Suprapubic skin (tissue), 4 donors: ENCODE data around the gene KMT2C.
A peak's percentile ranks its signal among the peaks of the same experiment; 100 is the strongest.

Experiments used
- EP300 ChIP-seq: sonication (generic); formaldehyde crosslinking; IDR thresholded peaks from one replicate; pipeline ENCODE4 v1.6.1; 2017; ENCODE audit warnings: antibody characterized with exemption
- POLR2A ChIP-seq, 2 donors: fragments of 450-650 bp; IDR thresholded peaks; one replicate each; pipeline ENCODE4 v1.6.1; 2017; ENCODE audit warnings: antibody characterized with exemption in 2 of 2, mild to moderate bottlenecking in 2 of 2, moderate library complexity in 2 of 2
- POLR2AphosphoS5 ChIP-seq, 3 donors: sonication (generic); formaldehyde crosslinking; IDR thresholded peaks; one replicate each; pipeline ENCODE4 v1.6.1; 2017; ENCODE audit warnings: antibody characterized with exemption in 3 of 3
- TF ChIP-seq, protein P1 (sequence below), 2 donors: fragments of 200-600 bp in 1 of 2; fragments of 450-650 bp in 1 of 2; sonication (generic) in 1 of 2; IDR thresholded peaks; one replicate each; pipeline ENCODE4 v1.5.1; 2016 to 2019; ENCODE audit warnings: antibody characterized with exemption in 2 of 2, mild to moderate bottlenecking in 1 of 2, moderate library complexity in 1 of 2

DNA sequence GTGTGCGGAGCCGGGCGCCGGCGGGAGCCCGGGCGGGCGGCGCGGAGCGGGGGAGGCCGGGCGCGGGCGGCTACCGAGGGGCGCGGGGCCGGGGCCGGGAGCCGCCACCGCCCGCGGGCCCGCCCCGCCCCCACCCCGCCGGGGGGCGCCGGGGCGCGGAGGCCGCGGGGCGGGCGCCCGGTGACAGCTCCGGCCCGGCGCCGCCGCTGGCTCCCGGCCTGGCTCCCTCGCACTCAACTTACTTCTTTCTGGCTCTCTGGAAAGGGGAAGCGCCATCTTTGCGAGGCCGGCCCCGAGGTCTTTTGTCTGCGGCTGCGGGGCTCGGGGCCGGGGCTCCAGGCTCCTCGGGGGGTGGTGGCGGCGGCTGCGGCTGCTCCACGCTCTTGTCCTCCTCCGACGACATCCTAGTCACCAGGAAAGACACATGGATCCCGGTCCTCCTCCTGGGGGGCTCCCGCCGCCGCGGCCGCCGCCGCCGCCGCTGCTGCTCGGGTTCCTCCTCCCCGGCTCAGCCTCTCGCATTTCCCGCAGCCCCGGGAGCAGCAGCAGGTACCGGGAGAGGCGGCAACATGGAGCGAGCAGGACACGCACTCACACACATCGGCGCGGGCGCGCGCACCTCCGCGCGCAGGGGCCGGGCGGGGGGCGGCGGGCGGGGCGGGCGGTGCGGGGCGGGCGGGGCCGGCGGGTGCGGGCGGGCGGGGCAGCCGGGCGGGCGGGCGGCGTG, at the start of gene KMT2C:
- TF ChIP-seq EP300 (no peak), POLR2AphosphoS5 (IDR thresholded peaks at IDR 0.05) (no peak), POLR2A (IDR thresholded peaks at IDR 0.05) (peak in 1 of 2 donors; percentile 26)
- TF ChIP-seq, protein P1, sequence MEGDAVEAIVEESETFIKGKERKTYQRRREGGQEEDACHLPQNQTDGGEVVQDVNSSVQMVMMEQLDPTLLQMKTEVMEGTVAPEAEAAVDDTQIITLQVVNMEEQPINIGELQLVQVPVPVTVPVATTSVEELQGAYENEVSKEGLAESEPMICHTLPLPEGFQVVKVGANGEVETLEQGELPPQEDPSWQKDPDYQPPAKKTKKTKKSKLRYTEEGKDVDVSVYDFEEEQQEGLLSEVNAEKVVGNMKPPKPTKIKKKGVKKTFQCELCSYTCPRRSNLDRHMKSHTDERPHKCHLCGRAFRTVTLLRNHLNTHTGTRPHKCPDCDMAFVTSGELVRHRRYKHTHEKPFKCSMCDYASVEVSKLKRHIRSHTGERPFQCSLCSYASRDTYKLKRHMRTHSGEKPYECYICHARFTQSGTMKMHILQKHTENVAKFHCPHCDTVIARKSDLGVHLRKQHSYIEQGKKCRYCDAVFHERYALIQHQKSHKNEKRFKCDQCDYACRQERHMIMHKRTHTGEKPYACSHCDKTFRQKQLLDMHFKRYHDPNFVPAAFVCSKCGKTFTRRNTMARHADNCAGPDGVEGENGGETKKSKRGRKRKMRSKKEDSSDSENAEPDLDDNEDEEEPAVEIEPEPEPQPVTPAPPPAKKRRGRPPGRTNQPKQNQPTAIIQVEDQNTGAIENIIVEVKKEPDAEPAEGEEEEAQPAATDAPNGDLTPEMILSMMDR (IDR thresholded peaks at IDR 0.05) = no peak
